ENCODE data around the gene CPXM2.

The CPXM2 gene

GRCh38 chr10:123804716-123805115 is 86.9 kb downstream of the CPXM2 start:
- DNase-seq (ENCODE audit: low read depth in 4 of 4, low spot score in 1 of 4) = no peak

- no peak for DNase-seq (ENCODE audit: low read depth in 4 of 4, low spot score in 1 of 4)
Measured at GRCh38 chr10:123800821-123801220, 90.8 kb downstream of the CPXM2 start.

GRCh38 chr10:123800289-123800688 is 91.3 kb downstream of the CPXM2 start:
- DNase-seq (ENCODE audit: low read depth in 4 of 4, low spot score in 1 of 4) = no peak

GRCh38 chr10:123798856-123799255 is 92.8 kb downstream of the CPXM2 start:
- DNase-seq (ENCODE audit: low read depth in 4 of 4, low spot score in 1 of 4) = no peak

- no peak for DNase-seq (ENCODE audit: low read depth in 4 of 4, low spot score in 1 of 4)
Measured at GRCh38 chr10:123797813-123798212, 93.8 kb downstream of the CPXM2 start.

GRCh38 chr10:123796736-123797135 is 94.9 kb downstream of the CPXM2 start:
- no peak for DNase-seq (ENCODE audit: low read depth in 4 of 4, low spot score in 1 of 4)

GRCh38 chr10:123795846-123796590 is 95.6 kb downstream of the CPXM2 start:
- DNase-seq (ENCODE audit: low read depth in 4 of 4, low spot score in 1 of 4) = no peak

GRCh38 chr10:123795196-123795780 is 96.3 kb downstream of the CPXM2 start:
- no peak for DNase-seq (ENCODE audit: low read depth in 4 of 4, low spot score in 1 of 4)

- no peak for DNase-seq (ENCODE audit: low read depth in 4 of 4, low spot score in 1 of 4)
Measured at GRCh38 chr10:123792248-123792978, 99.2 kb downstream of the CPXM2 start.

- DNase-seq (ENCODE audit: low read depth in 4 of 4, low spot score in 1 of 4) = no peak
Measured at GRCh38 chr10:123790132-123790885, 101.3 kb downstream of the CPXM2 start.

GRCh38 chr10:123788981-123789380 is 102.6 kb downstream of the CPXM2 start:
- DNase-seq (ENCODE audit: low read depth in 4 of 4, low spot score in 1 of 4) = no peak

- no peak for DNase-seq (ENCODE audit: low read depth in 4 of 4, low spot score in 1 of 4)
Measured at GRCh38 chr10:123787566-123787965, 104.0 kb downstream of the CPXM2 start.

GRCh38 chr10:123786896-123787295 is 104.7 kb downstream of the CPXM2 start:
- DNase-seq (ENCODE audit: low read depth in 4 of 4, low spot score in 1 of 4) = no peak

- no peak for DNase-seq (ENCODE audit: low read depth in 4 of 4, low spot score in 1 of 4)
Measured at GRCh38 chr10:123786306-123786705, 105.3 kb downstream of the CPXM2 start.

GRCh38 chr10:123784646-123785045 is 107.0 kb downstream of the CPXM2 start:
- DNase-seq (ENCODE audit: low read depth in 4 of 4, low spot score in 1 of 4) = no peak

GRCh38 chr10:123784216-123784615 is 107.4 kb downstream of the CPXM2 start:
- no peak for DNase-seq (ENCODE audit: low read depth in 4 of 4, low spot score in 1 of 4)

GRCh38 chr10:123783296-123783695 is 108.3 kb downstream of the CPXM2 start:
- no peak for DNase-seq (ENCODE audit: low read depth in 4 of 4, low spot score in 1 of 4)

GRCh38 chr10:123782549-123782948 is 109.1 kb downstream of the CPXM2 start:
- DNase-seq (ENCODE audit: low read depth in 4 of 4, low spot score in 1 of 4) = no peak

GRCh38 chr10:123781956-123782500 is 109.6 kb downstream of the CPXM2 start:
- DNase-seq (ENCODE audit: low read depth in 4 of 4, low spot score in 1 of 4) = no peak

GRCh38 chr10:123781324-123781900 is 110.2 kb downstream of the CPXM2 start:
- DNase-seq (ENCODE audit: low read depth in 4 of 4, low spot score in 1 of 4) = no peak

All from stimulated activated CD4-positive, alpha-beta T cell treated with anti-CD3 and anti-CD28 coated beads, Interleukin-1b, Interleukin-23, amount 100 ng/mL, for 24 hours (primary cell).